Endothelial cell of umbilical vein (primary cell): ENCODE data around the gene COG4. TPM values are rescaled to one million over a fixed set of nuclear protein-coding genes. Genes with fewer than 3 reads are reported as not detected.
A peak's percentile ranks its signal among the peaks of the same experiment; 100 is the strongest.

ENCODE experiments used
- BruUV-seq: library from RNA; stranded (reverse); fragments of 400-500 nt; replicated peaks from 2 replicates; lab custom pipeline; 2021; lab: Mats Ljungman, UMichigan
- CTCF ChIA-PET: fragments of 300-600, 350-600 bp; sonication (Branson Sonifier 250); formaldehyde crosslinking; loops from one replicate; lab custom pipeline; 2021; ENCODE audit warnings: antibody characterized with exemption, inconsistent platforms; lab: Charles Lee
- POLR2A ChIA-PET: fragments of 300-600, 350-600 bp; sonication (Branson Sonifier 250); formaldehyde crosslinking; loops from one replicate; lab custom pipeline; 2021; ENCODE audit warnings: antibody characterized with exemption, inconsistent platforms; lab: Charles Lee
- DNase-seq: peaks from one replicate; pipeline ENCODE4 v3.0.0-alpha.2; 2011; ENCODE audit warnings: low read depth, low spot score
- FAIRE-seq: peaks from 2 replicates; lab custom pipeline; 2011; peaks lifted over from hg19 to GRCh38; lab: Jason Lieb, UNC
- H2AFZ ChIP-seq: 2 replicates; pipeline ENCODE4 v1.6.0; 2012; ENCODE audit warnings: low read depth, low read length, control low read depth, inconsistent platforms
- H3K27ac ChIP-seq: 2 replicates; pipeline ENCODE4 v1.5.1; 2011; ENCODE audit warnings: low read depth, mild to moderate bottlenecking, control low read depth, low read length, moderate library complexity; ENCODE audit not compliant: insufficient read depth
- H3K27me3 ChIP-seq, 2 experiments: 2 replicates each; pipeline versions ENCODE4 v1.6.0 to v1.6.1; 2011; ENCODE audit warnings: low read length in 2 of 2, mixed read lengths in 1 of 2; ENCODE audit not compliant: control insufficient read depth in 2 of 2, insufficient read depth in 2 of 2
- H3K36me3 ChIP-seq, 2 experiments: 2 replicates in 1 of 2; 3 replicates in 1 of 2; pipeline ENCODE4 v1.5.1; 2011; ENCODE audit warnings: low read length in 2 of 2, mild to moderate bottlenecking in 1 of 2, moderate library complexity in 1 of 2; ENCODE audit not compliant: control insufficient read depth in 2 of 2, insufficient read depth in 2 of 2; ENCODE audit errors: extremely low read depth in 1 of 2
- H3K4me1 ChIP-seq: 3 replicates; pipeline ENCODE4 v1.5.1; 2011; ENCODE audit warnings: mild to moderate bottlenecking, low read length; ENCODE audit not compliant: control insufficient read depth, insufficient read depth; ENCODE audit errors: extremely low read depth
- H3K4me2 ChIP-seq: 2 replicates; pipeline ENCODE4 v1.6.1; 2011; ENCODE audit warnings: low read length, control low read depth, mixed read lengths; ENCODE audit not compliant: insufficient read depth
- H3K4me3 ChIP-seq, 3 experiments: fragments of 200-600 bp in 1 of 3; sonication (generic), shearing (Covaris generic) in 1 of 3; replicated peaks in 1 of 3; 2 replicates each; pipeline ENCODE4 v1.5.1; 2011 to 2016; ENCODE audit warnings: control low read depth in 3 of 3, low read length in 3 of 3, mild to moderate bottlenecking in 2 of 3, inconsistent platforms in 1 of 3, low read depth in 1 of 3, moderate library complexity in 1 of 3; ENCODE audit not compliant: insufficient read depth in 1 of 3
- H3K79me2 ChIP-seq: 2 replicates; pipeline ENCODE4 v1.6.0; 2012; ENCODE audit warnings: low read length, inconsistent platforms; ENCODE audit not compliant: control insufficient read depth, insufficient read depth
- H3K9ac ChIP-seq: replicated peaks from 2 replicates; pipeline ENCODE3; 2011; ENCODE audit warnings: low read length, control low read depth; ENCODE audit not compliant: insufficient read depth; ENCODE audit errors: extremely low read depth
- H3K9me1 ChIP-seq: replicated peaks from 3 replicates; pipeline ENCODE4 v1.6.0; 2011; ENCODE audit warnings: mild to moderate bottlenecking, low read length; ENCODE audit not compliant: control insufficient read depth, insufficient read depth; ENCODE audit errors: extremely low read depth
- H3K9me3 ChIP-seq: replicated peaks from 2 replicates; pipeline ENCODE4 v1.5.1; 2012; ENCODE audit warnings: low read length, inconsistent platforms; ENCODE audit not compliant: control insufficient read depth, insufficient read depth
- H4K20me1 ChIP-seq: replicated peaks from 2 replicates; pipeline ENCODE3; 2011; ENCODE audit warnings: mild to moderate bottlenecking, low read length; ENCODE audit not compliant: control insufficient read depth, insufficient read depth; ENCODE audit errors: extremely low read depth
- EZH2 ChIP-seq: IDR thresholded peaks from 2 replicates; pipeline ENCODE4 v1.6.1; 2012; ENCODE audit warnings: borderline replicate concordance, low read depth, mild to moderate bottlenecking, moderate library complexity, low read length, inconsistent platforms; ENCODE audit not compliant: severe bottlenecking
- GATA2 ChIP-seq: IDR thresholded peaks from 2 replicates; pipeline ENCODE4 v1.7.0; 2011; ENCODE audit warnings: low read depth, mild to moderate bottlenecking, moderate library complexity, mixed read lengths, low read length; ENCODE audit not compliant: insufficient read length, insufficient read depth
- MYC ChIP-seq: IDR thresholded peaks from one replicate; pipeline ENCODE4 v1.6.1; 2011; ENCODE audit warnings: mild to moderate bottlenecking, low read depth, low read length
- POLR2A ChIP-seq: IDR thresholded peaks from 2 replicates; pipeline ENCODE4 v1.6.1; 2012; ENCODE audit warnings: low read depth, mild to moderate bottlenecking, control low read depth, low read length
- POLR2AphosphoS5 ChIP-seq: IDR thresholded peaks from 2 replicates; pipeline ENCODE4 v1.6.1; 2012; ENCODE audit warnings: low read depth, mild to moderate bottlenecking, control low read depth, low read length, moderate library complexity; ENCODE audit not compliant: insufficient read depth
- dilution Hi-C: fragments of 300-500 bp; cut with MboI; formaldehyde crosslinking; loops from one replicate; pipeline ENCODE4 v1.15.0; 2019; ENCODE audit warnings: low sequenced_read_pairs; ENCODE audit not compliant: extremely low pct_ligation_motif_present
- intact Hi-C: fragments of 100-400 bp; cut with micrococcal nuclease; formaldehyde crosslinking; loops from one replicate; pipeline ENCODE4 v1.10.0; 2022
- polyA plus RNA-seq, 4 experiments: library from polyadenylated mRNA; depleted of rRNA in 3 of 4; stranded (reverse) in 3 of 4; unstranded in 1 of 4; fragments of >200 nt; gene quantifications; 2 replicates each; pipeline versions ENCODE4 v1.2.1 to v1.2.3, GENCODE V29; 2011 to 2012; ENCODE audit warnings: missing spikeins in 1 of 4
- total RNA-seq: library from RNA; stranded (reverse); gene quantifications from 2 replicates; pipeline ENCODE4 v1.2.3, GENCODE V29; 2021

The COG4 gene
- total and polyA plus RNA-seq, 2 donors (not counting 3 experiments of a cell fraction or from before 2014, with no cell fraction given) = 53.7 to 61.2 TPM

- peak within 1 kb of the TSS; percentile 93 for H3K9ac ChIP-seq
- no TSS peak for BruUV-seq
- dilution Hi-C loops = no loop called here
- no peaks in the 10 kb centered on the region for H3K27me3 ChIP-seq
- H3K4me2 ChIP-seq = peak within 1 kb of the TSS; percentile 95
- peaks cover 64% of the 10 kb centered on the region for H3K79me2 ChIP-seq
- H3K9me1 ChIP-seq = no peaks in the 10 kb centered on the region
- FAIRE-seq (no peak), DNase-seq (peak; percentile 76)
- CTCF ChIA-PET = interaction anchor here (1.0 to 1.8 kb wide), 6 partner anchors 15 to 247 kb away, joined by 3 to 14 read pairs (median 6); no protein-coding TSS in a partner anchor
- TF ChIP-seq EZH2 (no peak), MYC (peak; percentile 66), GATA2 (no peak), POLR2AphosphoS5 (peak; percentile 65), POLR2A (peak; percentile 82)
- H3K36me3 ChIP-seq = peaks cover 2 to 3% of the 10 kb centered on the region in 2 experiments
- intact Hi-C loops = loop anchor here (1.0 to 2.0 kb wide), 3 partner anchors 85 to 143 kb away; partner anchors contain the start of gene ST3GAL2
- peak within 1 kb of the TSS; percentile 82 for H3K27ac ChIP-seq
- H3K4me3 ChIP-seq = peak within 1 kb of the TSS; percentile 54 to 94 (median 85)
- no peaks in the 10 kb centered on the region for H3K9me3 ChIP-seq
- H3K4me1 ChIP-seq = peaks cover 43% of the 10 kb centered on the region
- peaks cover 8% of the 10 kb centered on the region for H4K20me1 ChIP-seq
- peak within 1 kb of the TSS; percentile 88 for H2AFZ ChIP-seq
- POLR2A ChIA-PET = interaction anchor here (0.7 to 1.7 kb wide), 2 partner anchors 68 to 144 kb away, joined by 4 to 8 read pairs; no protein-coding TSS in a partner anchor
Measured at GRCh38 chr16:70523743-70524398, 517 bp upstream of the COG4 start, which contains the start of gene SF3B3. TSS of gene SF3B3 (plus strand) at chr16:70523816. CDS start at chr16:70526657, 2,841 bp downstream.
